Transverse colon (tissue), 4 donors: ENCODE results near the gene EEF2.
A peak's percentile ranks its signal among the peaks of the same experiment; 100 is the strongest.

Source experiments
- POLR2A ChIP-seq: fragments of 450-650 bp; IDR thresholded peaks from one replicate; pipeline ENCODE4 v1.6.1; 2016; ENCODE audit warnings: antibody characterized with exemption, mild to moderate bottlenecking, moderate library complexity
- POLR2AphosphoS5 ChIP-seq, 3 donors: sonication (generic); formaldehyde crosslinking; IDR thresholded peaks; one replicate each; pipeline ENCODE4 v1.6.1; 2016; ENCODE audit warnings: antibody characterized with exemption in 3 of 3
- TF ChIP-seq, protein P1 (sequence below), 5 experiments: fragments of 200-600 bp in 3 of 5; fragments of 450-650 bp in 2 of 5; sonication (generic) in 3 of 5; IDR thresholded peaks; 1 replicate in 2 of 5; 2 replicates in 3 of 5; pipeline ENCODE4 v1.5.1; 2016 to 2017; ENCODE audit warnings: antibody characterized with exemption in 5 of 5, inconsistent platforms in 3 of 5, mild to moderate bottlenecking in 2 of 5, moderate library complexity in 1 of 5

DNA sequence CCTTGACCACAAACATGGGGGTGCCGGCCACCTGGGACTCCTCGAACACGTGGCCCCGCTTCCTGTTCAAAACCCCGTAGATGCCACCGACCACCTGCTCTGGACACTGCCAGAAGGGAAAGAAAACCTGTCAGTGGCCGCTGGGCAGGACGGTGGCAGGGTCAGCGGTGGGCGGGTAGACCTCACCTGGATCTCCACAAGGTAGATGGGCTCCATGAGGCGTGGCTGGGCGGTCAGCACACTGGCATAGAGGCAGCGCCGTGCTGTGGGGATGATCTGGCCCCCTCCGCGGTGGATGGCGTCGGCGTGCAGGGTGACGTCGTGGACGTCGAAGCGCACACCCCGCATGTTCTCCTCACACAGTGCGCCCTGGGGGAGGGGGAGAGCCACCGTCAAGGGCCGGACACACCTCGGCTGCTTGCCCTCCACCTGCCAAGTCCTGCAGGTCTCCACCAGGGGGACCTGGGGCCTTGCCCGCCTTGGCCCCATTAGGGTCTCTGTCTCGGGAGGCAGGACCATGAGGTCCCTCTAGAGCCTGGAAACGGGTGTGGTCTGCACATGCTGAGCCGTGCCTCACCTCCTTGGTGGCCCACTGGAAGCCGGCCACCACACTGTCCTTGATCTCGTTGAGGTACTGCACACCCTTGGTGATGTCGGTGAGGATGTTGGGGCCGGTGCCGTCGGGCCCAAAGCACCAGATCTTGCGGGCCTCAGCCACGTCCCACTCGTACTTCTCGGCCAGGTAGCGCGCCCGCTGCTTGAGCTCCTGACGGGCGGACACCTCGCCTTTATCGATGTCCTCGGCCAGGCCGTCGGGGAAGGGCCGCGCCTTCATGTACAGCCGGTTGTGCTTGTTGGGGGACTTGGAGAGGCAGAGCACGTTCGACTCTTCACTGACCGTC is 7.8 kb downstream of the EEF2 start:
- TF ChIP-seq, protein P1, sequence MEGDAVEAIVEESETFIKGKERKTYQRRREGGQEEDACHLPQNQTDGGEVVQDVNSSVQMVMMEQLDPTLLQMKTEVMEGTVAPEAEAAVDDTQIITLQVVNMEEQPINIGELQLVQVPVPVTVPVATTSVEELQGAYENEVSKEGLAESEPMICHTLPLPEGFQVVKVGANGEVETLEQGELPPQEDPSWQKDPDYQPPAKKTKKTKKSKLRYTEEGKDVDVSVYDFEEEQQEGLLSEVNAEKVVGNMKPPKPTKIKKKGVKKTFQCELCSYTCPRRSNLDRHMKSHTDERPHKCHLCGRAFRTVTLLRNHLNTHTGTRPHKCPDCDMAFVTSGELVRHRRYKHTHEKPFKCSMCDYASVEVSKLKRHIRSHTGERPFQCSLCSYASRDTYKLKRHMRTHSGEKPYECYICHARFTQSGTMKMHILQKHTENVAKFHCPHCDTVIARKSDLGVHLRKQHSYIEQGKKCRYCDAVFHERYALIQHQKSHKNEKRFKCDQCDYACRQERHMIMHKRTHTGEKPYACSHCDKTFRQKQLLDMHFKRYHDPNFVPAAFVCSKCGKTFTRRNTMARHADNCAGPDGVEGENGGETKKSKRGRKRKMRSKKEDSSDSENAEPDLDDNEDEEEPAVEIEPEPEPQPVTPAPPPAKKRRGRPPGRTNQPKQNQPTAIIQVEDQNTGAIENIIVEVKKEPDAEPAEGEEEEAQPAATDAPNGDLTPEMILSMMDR (IDR thresholded peaks at IDR 0.05) = peak in 1 of 5 experiments; percentile 16
- TF ChIP-seq POLR2AphosphoS5 (IDR thresholded peaks at IDR 0.05) (peak in 2 of 3 donors; percentile 39 to 52), POLR2A (no peak)
